GM12891 (cell line): ENCODE data around the gene CFAP74.
"Not testable (repeated sequence)": the region's sequence is repeated elsewhere in the genome, so short reads cannot be mapped to it uniquely, and the experiment has no call there.

Source experiments
- DNase-seq: peaks from one replicate; pipeline ENCODE4 v3.0.0; 2011; ENCODE audit warnings: low spot score; ENCODE audit not compliant: insufficient read length
- FAIRE-seq: peaks from 2 replicates; lab custom pipeline; 2011; peaks lifted over from hg19 to GRCh38; lab: Jason Lieb, UNC
- PAX5 ChIP-seq: IDR thresholded peaks from 2 replicates; pipeline ENCODE4 v1.6.1; 2011; ENCODE audit warnings: low read length, moderate library complexity, mild to moderate bottlenecking; ENCODE audit not compliant: insufficient read depth, severe bottlenecking
- POLR2A ChIP-seq: IDR thresholded peaks from 2 replicates; pipeline ENCODE4 v1.6.1; 2011; ENCODE audit warnings: low read depth, low read length, control low read depth
- POLR2AphosphoS5 ChIP-seq: IDR thresholded peaks from 2 replicates; pipeline ENCODE4 v1.6.1; 2011; ENCODE audit warnings: low read depth, low read length, control low read depth
- POU2F2 ChIP-seq: IDR thresholded peaks from 2 replicates; pipeline ENCODE4 v1.6.1; 2011; ENCODE audit warnings: low read depth, mild to moderate bottlenecking, control low read depth, low read length, moderate library complexity
- SPI1 ChIP-seq: IDR thresholded peaks from 2 replicates; pipeline ENCODE4 v1.6.1; 2011; ENCODE audit warnings: low read depth, low read length, control low read depth
- TAF1 ChIP-seq: IDR thresholded peaks from 2 replicates; pipeline ENCODE4 v1.6.1; 2011; ENCODE audit warnings: low read depth, low read length, control low read depth

Gene CFAP74

DNA sequence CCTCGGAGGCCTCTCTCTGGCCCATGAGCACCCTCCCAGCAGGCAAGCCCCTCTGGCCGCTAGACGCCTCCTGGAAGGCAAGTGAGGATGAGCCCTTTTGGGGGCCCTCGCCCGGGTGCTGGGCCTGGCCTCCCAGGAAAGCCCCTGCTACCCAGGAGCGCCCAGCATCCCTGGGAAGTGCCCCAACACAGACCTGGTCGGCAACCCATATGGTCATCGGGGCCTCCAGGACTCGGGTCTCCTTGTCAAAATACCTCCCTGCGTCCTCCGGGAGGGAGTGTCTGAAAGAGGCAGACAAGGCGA lies 63.5 kb downstream of the CFAP74 start:
- FAIRE-seq (no peak), DNase-seq (no peak)
- TF ChIP-seq POLR2AphosphoS5, result no peak
- no peak for TF ChIP-seq POLR2A
- TF ChIP-seq POU2F2, result no peak
- no peak for TF ChIP-seq TAF1
- TF ChIP-seq SPI1, result no peak
- no peak for TF ChIP-seq PAX5

DNA sequence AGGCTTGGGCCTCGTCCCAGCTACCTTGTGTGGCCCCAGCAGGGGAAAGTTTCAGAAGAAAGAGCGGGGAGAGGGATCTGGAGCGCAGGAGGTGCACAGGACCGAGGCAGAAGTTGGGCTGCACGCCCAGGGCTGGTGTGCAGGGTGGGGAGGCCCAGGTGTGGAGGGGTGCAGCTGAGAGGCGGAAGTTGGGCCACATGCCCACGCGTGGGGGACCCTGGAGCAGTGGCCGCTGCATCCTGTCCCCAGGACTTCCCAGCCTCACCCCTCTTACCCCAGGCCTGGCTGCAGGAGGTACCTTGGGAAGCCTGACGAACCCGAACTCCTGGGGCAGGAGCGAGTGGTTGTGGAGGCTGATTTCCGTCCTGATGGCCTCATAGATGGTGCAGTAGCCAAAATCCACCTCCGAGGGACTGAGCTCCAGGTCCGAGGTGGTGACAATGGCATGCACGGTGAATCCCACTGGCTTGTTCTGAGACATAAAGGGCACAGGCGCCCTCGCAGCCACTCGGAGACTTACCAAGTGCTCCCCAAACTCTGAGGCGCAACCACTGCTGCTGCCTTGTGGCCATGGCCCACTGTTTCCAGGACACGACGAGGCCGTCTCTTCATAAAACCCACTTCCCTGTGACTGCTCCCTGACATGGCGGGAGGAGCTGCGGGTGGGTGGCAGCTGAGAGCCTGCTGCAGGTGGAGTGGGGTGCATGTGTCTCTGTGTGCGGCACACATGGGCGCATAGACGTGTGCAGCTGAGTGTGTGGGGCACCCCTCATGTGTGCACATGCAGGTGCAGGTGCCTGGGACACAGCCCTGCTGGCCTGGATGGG lies 64.1 kb downstream of the CFAP74 start:
- FAIRE-seq (no peak), DNase-seq (no peak)
- TF ChIP-seq TAF1, result no peak
- TF ChIP-seq SPI1, result no peak
- TF ChIP-seq PAX5, result no peak
- TF ChIP-seq POU2F2, result no peak

DNA sequence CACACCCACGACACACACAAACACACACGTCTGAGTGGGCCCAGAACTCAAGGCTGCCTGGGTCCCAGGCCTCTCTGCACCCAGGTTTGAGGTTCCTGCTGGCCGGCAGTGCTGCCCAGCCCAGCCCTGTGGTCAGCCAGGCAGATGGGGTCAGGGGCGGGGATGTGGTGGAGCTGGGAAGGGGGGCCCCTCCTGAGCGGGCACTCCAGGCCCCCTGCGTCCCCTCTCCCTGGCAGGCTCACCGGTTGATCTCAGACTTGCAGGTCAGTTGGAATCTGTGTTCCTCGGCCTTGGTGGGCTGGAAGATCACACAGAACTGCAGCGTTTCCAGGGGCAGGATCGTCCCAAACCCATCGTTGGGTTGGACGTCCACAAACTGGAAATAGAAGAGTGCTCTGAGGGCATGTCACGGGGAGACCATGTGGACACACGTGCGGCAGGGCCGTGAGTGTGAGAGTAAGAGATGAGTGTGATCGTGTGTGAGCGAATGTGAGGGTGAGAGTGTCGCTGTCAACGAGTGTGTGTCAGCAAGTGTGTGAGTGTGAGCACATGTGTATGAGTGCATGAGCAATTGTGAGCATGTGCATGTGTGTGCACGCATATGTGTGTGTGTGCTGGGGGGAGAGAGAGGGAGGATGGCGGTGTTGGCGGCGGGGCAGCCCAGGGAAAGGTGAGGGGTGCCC lies 64.8 kb downstream of the CFAP74 start:
- DNase-seq (no peak), FAIRE-seq (peak; percentile 31)
- TF ChIP-seq PAX5 (no peak), POLR2A (no peak)

DNA sequence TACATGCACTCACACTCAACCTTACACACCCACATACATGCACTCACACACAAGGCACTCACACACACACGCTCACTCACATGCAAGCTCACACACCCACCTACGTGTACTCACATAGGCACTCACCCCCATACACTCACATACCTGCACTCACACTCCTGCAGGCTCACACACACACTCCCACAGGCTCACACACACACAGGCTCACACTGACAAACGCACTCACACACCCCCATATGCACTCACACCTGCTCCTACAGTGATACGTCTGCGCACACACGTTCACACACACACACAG lies 65.4 kb downstream of the CFAP74 start:
- TF ChIP-seq TAF1 (no peak), POLR2AphosphoS5 (no peak), POU2F2 (no peak), POLR2A (no peak), PAX5 (no peak), SPI1 (no peak)
- DNase-seq (no peak), FAIRE-seq (no peak)

- no peak for DNase-seq
- no peak for FAIRE-seq
- no peak for TF ChIP-seq POLR2AphosphoS5
- TF ChIP-seq TAF1, result no peak
- TF ChIP-seq SPI1, result no peak
- TF ChIP-seq POU2F2, result no peak
- no peak for TF ChIP-seq POLR2A
- TF ChIP-seq PAX5, result no peak
These were observed 65.9 kb downstream of the CFAP74 start for GRCh38 chr1:1937549-1938275.

DNA sequence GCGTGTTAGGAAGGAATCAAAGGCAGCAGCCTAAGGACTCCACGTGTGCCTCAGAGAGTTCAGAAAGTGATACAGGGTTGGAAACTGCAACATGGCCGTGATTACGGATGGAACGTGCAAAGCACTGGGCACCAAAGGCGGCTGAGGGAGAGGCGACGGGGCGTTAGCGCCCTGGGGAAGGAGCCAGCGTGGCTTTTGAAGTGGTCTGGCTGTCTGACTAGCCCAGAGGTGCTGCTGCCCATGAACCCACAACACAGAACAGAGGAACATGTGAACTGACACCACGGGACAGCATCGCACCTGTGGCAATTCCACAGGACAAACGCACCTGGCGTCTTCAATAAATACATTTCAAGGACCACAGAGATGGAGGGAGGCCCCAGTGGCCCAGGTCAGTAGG lies 66.5 kb downstream of the CFAP74 start:
- no peak for FAIRE-seq
- no peak for TF ChIP-seq POU2F2
- no peak for TF ChIP-seq PAX5
- TF ChIP-seq TAF1, result no peak
- no peak for TF ChIP-seq SPI1
- TF ChIP-seq POLR2AphosphoS5, result no peak
- TF ChIP-seq POLR2A, result no peak
- DNase-seq, result no peak

DNA sequence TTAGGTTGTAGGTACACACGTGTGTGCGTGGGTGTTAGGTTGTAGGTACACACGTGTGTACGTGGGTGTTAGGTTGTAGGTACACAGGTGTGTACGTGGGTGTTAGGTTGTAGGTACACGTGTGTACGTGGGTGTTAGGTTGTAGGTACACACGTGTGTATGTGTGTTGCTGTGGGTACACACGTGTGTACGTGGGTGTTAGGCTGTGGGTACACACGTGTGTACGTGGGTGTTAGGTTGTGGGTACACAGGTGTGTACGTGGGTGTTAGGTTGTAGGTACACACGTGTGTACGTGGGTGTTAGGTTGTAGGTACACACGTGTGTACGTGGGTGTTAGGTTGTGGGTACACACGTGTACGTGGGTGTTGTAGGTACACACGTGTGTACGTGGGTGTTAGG lies 68.7 kb downstream of the CFAP74 start:
- peak; percentile 86 for FAIRE-seq
- not testable (repeated sequence) for DNase-seq

- no peak for DNase-seq
- TF ChIP-seq SPI1 (no peak), PAX5 (no peak), POLR2A (no peak)
- no peak for FAIRE-seq
These were observed 73.7 kb downstream of the CFAP74 start for GRCh38 chr1:1929639-1930545.

GRCh38 chr1:1929102-1929638 lies 74.4 kb downstream of the CFAP74 start:
- DNase-seq (no peak), FAIRE-seq (no peak)
- TF ChIP-seq SPI1 (no peak), PAX5 (no peak), POU2F2 (no peak), POLR2AphosphoS5 (no peak), TAF1 (no peak), POLR2A (no peak)
